K562 (cell line): Measurements from ENCODE around the gene RUNDC1. TPM values are rescaled to one million over a fixed set of nuclear protein-coding genes. Genes with fewer than 3 reads are reported as not detected.

Experiments used
- CHD2 ChIP-seq: IDR thresholded peaks from 2 replicates; pipeline ENCODE4 v1.6.1; 2011; ENCODE audit warnings: low read depth, low read length
- FOXK2 ChIP-seq, 2 experiments: fragments of 450-650 bp; IDR thresholded peaks in 1 of 2; conservative IDR thresholded peaks in 1 of 2; 2 replicates each; pipeline ENCODE4 v1.6.1; 2016; ENCODE audit warnings: low read depth in 2 of 2, mild to moderate bottlenecking in 1 of 2
- HMBOX1 ChIP-seq: sonication (generic); IDR thresholded peaks from 2 replicates; pipeline ENCODE4 v1.6.1; 2016
- KLF16 ChIP-seq: IDR thresholded peaks from 2 replicates; pipeline ENCODE4 v1.6.1; 2016; ENCODE audit warnings: antibody characterized with exemption
- MAFK ChIP-seq: IDR thresholded peaks from 2 replicates; pipeline ENCODE4 v1.6.1; 2011; ENCODE audit warnings: low read length, improper control_type of control experiment
- MTA3 ChIP-seq: fragments of 450-650 bp; formaldehyde crosslinking; IDR thresholded peaks from 2 replicates; pipeline ENCODE4 v1.6.1; 2017; ENCODE audit warnings: mild to moderate bottlenecking, borderline replicate concordance
- MXI1 ChIP-seq: IDR thresholded peaks from 2 replicates; pipeline ENCODE4 v1.6.1; 2011; ENCODE audit warnings: low read depth, mild to moderate bottlenecking, improper control_type of control experiment, low read length
- RBM15 ChIP-seq: fragments of 200-400 bp; formaldehyde crosslinking; IDR thresholded peaks from 2 replicates; pipeline ENCODE4 v1.6.1; 2018; ENCODE audit warnings: mild to moderate bottlenecking, low read length, moderate library complexity; ENCODE audit not compliant: insufficient read depth
- RBM39 ChIP-seq: fragments of 200-400 bp; formaldehyde crosslinking; optimal IDR thresholded peaks from 2 replicates; pipeline ENCODE3; 2018; ENCODE audit warnings: low read depth, low read length
- ZNF197 ChIP-seq: fragments of 200-800 bp; sonication (Bioruptor generic); IDR thresholded peaks from 2 replicates; pipeline ENCODE4 v1.6.1; 2016; ENCODE audit warnings: low read depth, missing genetic modification characterization, missing compliant biosample characterization
- polyA plus RNA-seq, 8 experiments: library from polyadenylated mRNA; depleted of rRNA in 4 of 8; stranded (reverse) in 5 of 8; unstranded in 3 of 8; fragments of >200 nt; fragmentation: Nextera tagmentation in 2 of 8; fragmentation: Illumina TruSeq in 1 of 8; extraction: Ambion mirVana in 2 of 8; extraction: Trizol in 1 of 8; gene quantifications; 2 replicates each; pipeline versions ENCODE4 v1.2.1 to v1.2.3, GENCODE V29; 2011 to 2014; ENCODE audit warnings: inconsistent platforms in 1 of 8, missing spikeins in 1 of 8
- total RNA-seq, 7 experiments: library from RNA; depleted of rRNA in 6 of 7; stranded (reverse); fragments of >200 nt in 6 of 7; fragmentation: Illumina TruSeq in 2 of 7; extraction: Trizol in 2 of 7; gene quantifications; 2 replicates each; pipeline versions ENCODE4 v1.2.1 to v1.2.3, GENCODE V29; 2011 to 2021; ENCODE audit warnings: low replicate concordance in 1 of 7
- TF ChIP-seq, protein P1 (sequence below): sonication (generic); formaldehyde crosslinking; IDR thresholded peaks from 2 replicates; pipeline ENCODE4 v1.9.0; 2022; ENCODE audit warnings: mild to moderate bottlenecking, missing genetic modification reagents
- TF ChIP-seq, protein P2 (sequence below): sonication (generic); formaldehyde crosslinking; IDR thresholded peaks from 2 replicates; pipeline ENCODE4 v1.8.1; 2023; ENCODE audit warnings: mild to moderate bottlenecking, missing genetic modification reagents
- TF ChIP-seq, protein P3 (sequence below), 3 experiments: fragments of 200-800 bp in 1 of 3; fragments of 250-450 bp in 1 of 3; fragments of 450-650 bp in 1 of 3; sonication (Bioruptor Pico) in 1 of 3; sonication (Bioruptor generic) in 1 of 3; formaldehyde crosslinking in 1 of 3; IDR thresholded peaks; 2 replicates each; pipeline versions ENCODE4 v1.6.1 to v1.8.0; 2016 to 2022; ENCODE audit warnings: mild to moderate bottlenecking in 2 of 3, missing genetic modification characterization in 2 of 3, missing compliant biosample characterization in 1 of 3, moderate library complexity in 1 of 3
- TF ChIP-seq, protein P4 (sequence below): fragments of 250-450 bp; sonication (Bioruptor Pico); IDR thresholded peaks from 2 replicates; pipeline ENCODE4 v1.4.0; 2020

The RUNDC1 gene
- total and polyA plus RNA-seq, 9 of the 15 experiments (the other 6 are each of a cell fraction or from before 2014, with no cell fraction given), result 3.4 to 12.6 (median 9.4) TPM

- no peak for TF ChIP-seq RBM15
- TF ChIP-seq, protein P1, sequence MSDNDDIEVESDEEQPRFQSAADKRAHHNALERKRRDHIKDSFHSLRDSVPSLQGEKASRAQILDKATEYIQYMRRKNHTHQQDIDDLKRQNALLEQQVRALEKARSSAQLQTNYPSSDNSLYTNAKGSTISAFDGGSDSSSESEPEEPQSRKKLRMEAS (CRISPR knock-in tag), result peak; percentile 74
- peak; percentile 13 to 43; a peak in 1 of 4 replicates for TF ChIP-seq FOXK2 (conservative IDR thresholded peaks at IDR 0.05 in 1 of 2, IDR thresholded peaks at IDR 0.05 in 1 of 2; ENCODE audit: low read depth in 2 of 2)
- TF ChIP-seq, protein P2, sequence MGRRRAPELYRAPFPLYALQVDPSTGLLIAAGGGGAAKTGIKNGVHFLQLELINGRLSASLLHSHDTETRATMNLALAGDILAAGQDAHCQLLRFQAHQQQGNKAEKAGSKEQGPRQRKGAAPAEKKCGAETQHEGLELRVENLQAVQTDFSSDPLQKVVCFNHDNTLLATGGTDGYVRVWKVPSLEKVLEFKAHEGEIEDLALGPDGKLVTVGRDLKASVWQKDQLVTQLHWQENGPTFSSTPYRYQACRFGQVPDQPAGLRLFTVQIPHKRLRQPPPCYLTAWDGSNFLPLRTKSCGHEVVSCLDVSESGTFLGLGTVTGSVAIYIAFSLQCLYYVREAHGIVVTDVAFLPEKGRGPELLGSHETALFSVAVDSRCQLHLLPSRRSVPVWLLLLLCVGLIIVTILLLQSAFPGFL, result peak; percentile 98
- TF ChIP-seq CHD2, result no peak
- TF ChIP-seq MXI1, result peak; percentile 94
- peak; percentile 78; the same call in 1 of the 2 replicates for TF ChIP-seq MTA3
- TF ChIP-seq MAFK, result peak; percentile 11; the same call in 1 of the 2 replicates
- TF ChIP-seq, protein P3, sequence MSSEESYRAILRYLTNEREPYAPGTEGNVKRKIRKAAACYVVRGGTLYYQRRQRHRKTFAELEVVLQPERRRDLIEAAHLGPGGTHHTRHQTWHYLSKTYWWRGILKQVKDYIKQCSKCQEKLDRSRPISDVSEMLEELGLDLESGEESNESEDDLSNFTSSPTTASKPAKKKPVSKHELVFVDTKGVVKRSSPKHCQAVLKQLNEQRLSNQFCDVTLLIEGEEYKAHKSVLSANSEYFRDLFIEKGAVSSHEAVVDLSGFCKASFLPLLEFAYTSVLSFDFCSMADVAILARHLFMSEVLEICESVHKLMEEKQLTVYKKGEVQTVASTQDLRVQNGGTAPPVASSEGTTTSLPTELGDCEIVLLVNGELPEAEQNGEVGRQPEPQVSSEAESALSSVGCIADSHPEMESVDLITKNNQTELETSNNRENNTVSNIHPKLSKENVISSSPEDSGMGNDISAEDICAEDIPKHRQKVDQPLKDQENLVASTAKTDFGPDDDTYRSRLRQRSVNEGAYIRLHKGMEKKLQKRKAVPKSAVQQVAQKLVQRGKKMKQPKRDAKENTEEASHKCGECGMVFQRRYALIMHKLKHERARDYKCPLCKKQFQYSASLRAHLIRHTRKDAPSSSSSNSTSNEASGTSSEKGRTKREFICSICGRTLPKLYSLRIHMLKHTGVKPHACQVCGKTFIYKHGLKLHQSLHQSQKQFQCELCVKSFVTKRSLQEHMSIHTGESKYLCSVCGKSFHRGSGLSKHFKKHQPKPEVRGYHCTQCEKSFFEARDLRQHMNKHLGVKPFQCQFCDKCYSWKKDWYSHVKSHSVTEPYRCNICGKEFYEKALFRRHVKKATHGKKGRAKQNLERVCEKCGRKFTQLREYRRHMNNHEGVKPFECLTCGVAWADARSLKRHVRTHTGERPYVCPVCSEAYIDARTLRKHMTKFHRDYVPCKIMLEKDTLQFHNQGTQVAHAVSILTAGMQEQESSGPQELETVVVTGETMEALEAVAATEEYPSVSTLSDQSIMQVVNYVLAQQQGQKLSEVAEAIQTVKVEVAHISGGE (CRISPR knock-in tag; IDR thresholded peaks at IDR 0.05), result 0 out of 6 replicates have a peak, but pooled peaks of 1 of the 3 experiments have one; percentile 42
- peak; percentile 44; the same call in 1 of the 2 replicates for TF ChIP-seq ZNF197 (CRISPR knock-in tag)
- TF ChIP-seq HMBOX1, result peak; percentile 96
- peak; percentile 74 for TF ChIP-seq KLF16
- TF ChIP-seq RBM39, result peak; percentile 62
- TF ChIP-seq, protein P4, sequence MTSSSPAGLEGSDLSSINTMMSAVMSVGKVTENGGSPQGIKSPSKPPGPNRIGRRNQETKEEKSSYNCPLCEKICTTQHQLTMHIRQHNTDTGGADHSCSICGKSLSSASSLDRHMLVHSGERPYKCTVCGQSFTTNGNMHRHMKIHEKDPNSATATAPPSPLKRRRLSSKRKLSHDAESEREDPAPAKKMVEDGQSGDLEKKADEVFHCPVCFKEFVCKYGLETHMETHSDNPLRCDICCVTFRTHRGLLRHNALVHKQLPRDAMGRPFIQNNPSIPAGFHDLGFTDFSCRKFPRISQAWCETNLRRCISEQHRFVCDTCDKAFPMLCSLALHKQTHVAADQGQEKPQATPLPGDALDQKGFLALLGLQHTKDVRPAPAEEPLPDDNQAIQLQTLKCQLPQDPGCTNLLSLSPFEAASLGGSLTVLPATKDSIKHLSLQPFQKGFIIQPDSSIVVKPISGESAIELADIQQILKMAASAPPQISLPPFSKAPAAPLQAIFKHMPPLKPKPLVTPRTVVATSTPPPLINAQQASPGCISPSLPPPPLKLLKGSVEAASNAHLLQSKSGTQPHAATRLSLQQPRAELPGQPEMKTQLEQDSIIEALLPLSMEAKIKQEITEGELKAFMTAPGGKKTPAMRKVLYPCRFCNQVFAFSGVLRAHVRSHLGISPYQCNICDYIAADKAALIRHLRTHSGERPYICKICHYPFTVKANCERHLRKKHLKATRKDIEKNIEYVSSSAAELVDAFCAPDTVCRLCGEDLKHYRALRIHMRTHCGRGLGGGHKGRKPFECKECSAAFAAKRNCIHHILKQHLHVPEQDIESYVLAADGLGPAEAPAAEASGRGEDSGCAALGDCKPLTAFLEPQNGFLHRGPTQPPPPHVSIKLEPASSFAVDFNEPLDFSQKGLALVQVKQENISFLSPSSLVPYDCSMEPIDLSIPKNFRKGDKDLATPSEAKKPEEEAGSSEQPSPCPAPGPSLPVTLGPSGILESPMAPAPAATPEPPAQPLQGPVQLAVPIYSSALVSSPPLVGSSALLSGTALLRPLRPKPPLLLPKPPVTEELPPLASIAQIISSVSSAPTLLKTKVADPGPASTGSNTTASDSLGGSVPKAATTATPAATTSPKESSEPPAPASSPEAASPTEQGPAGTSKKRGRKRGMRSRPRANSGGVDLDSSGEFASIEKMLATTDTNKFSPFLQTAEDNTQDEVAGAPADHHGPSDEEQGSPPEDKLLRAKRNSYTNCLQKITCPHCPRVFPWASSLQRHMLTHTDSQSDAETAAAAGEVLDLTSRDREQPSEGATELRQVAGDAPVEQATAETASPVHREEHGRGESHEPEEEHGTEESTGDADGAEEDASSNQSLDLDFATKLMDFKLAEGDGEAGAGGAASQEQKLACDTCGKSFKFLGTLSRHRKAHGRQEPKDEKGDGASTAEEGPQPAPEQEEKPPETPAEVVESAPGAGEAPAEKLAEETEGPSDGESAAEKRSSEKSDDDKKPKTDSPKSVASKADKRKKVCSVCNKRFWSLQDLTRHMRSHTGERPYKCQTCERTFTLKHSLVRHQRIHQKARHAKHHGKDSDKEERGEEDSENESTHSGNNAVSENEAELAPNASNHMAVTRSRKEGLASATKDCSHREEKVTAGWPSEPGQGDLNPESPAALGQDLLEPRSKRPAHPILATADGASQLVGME (CRISPR knock-in tag), result no peak
Observed at GRCh38 chr17:43024407-43025289, 44.3 kb downstream of the RUNDC1 start, which contains the start of gene RND2 (continued).
